HEK293 (cell line): ENCODE results near the gene MTHFSD.

Experiments used
- TCF7L2 ChIP-seq: IDR thresholded peaks from 2 replicates; pipeline ENCODE4 v1.6.1; 2011; ENCODE audit warnings: low read depth, mild to moderate bottlenecking, inconsistent platforms, low read length, moderate library complexity, borderline replicate concordance
- YY2 ChIP-seq: fragments of 450-650 bp; formaldehyde crosslinking; IDR thresholded peaks from 2 replicates; pipeline ENCODE4 v1.5.1; 2016; ENCODE audit warnings: missing biosample characterization, missing genetic modification characterization
- ZBTB1 ChIP-seq: fragments of 450-650 bp; formaldehyde crosslinking; IDR thresholded peaks from 2 replicates; pipeline ENCODE4 v1.5.1; 2016; ENCODE audit warnings: missing biosample characterization, missing genetic modification characterization
- ZNF24 ChIP-seq: fragments of 450-650 bp; formaldehyde crosslinking; IDR thresholded peaks from 2 replicates; pipeline ENCODE4 v1.5.1; 2016; ENCODE audit warnings: missing biosample characterization, missing genetic modification characterization
- ZNF561 ChIP-seq: fragments of 450-650 bp; IDR thresholded peaks from 2 replicates; pipeline ENCODE4 v1.5.1; 2018; ENCODE audit warnings: missing biosample characterization, missing genetic modification characterization, borderline replicate concordance
- TF ChIP-seq, protein P1 (sequence below): fragments of 450-650 bp; formaldehyde crosslinking; IDR thresholded peaks from 2 replicates; pipeline ENCODE4 v1.5.1; 2016; ENCODE audit warnings: missing biosample characterization, missing genetic modification characterization
- TF ChIP-seq, protein P2 (sequence below): fragments of 450-650 bp; formaldehyde crosslinking; IDR thresholded peaks from 2 replicates; pipeline ENCODE4 v1.5.1; 2016; ENCODE audit warnings: missing biosample characterization, missing genetic modification characterization
- TF ChIP-seq, protein P3 (sequence below): fragments of 450-650 bp; formaldehyde crosslinking; optimal IDR thresholded peaks from 2 replicates; pipeline ENCODE3; 2016; ENCODE audit warnings: missing biosample characterization, mild to moderate bottlenecking, missing genetic modification characterization

DNA sequence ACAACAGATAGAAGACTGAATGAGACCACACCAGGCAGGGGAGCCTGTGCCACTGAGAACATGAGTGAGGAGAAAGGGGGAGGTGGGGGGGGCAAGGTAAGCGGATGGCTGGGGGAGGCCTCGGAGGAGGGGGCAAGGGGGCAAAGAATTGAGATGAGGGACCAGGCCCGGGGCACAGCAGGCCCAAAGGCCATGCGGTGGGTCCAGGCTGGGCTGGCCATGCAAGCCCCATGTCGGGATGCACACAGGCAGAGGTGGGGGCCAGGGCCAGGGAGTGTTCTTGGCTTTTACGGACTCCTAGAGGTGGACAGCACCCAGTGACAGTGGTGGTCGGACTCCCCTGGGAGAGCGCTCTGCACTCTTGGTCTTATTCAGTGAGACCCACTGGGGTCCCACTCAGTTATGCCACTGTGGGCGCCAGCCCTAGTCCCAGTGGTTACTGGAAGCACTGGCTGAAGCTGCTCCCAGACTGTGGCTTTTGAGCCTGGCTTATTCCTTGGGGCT, 4.8 kb upstream of the MTHFSD start:
- TF ChIP-seq, protein P1, sequence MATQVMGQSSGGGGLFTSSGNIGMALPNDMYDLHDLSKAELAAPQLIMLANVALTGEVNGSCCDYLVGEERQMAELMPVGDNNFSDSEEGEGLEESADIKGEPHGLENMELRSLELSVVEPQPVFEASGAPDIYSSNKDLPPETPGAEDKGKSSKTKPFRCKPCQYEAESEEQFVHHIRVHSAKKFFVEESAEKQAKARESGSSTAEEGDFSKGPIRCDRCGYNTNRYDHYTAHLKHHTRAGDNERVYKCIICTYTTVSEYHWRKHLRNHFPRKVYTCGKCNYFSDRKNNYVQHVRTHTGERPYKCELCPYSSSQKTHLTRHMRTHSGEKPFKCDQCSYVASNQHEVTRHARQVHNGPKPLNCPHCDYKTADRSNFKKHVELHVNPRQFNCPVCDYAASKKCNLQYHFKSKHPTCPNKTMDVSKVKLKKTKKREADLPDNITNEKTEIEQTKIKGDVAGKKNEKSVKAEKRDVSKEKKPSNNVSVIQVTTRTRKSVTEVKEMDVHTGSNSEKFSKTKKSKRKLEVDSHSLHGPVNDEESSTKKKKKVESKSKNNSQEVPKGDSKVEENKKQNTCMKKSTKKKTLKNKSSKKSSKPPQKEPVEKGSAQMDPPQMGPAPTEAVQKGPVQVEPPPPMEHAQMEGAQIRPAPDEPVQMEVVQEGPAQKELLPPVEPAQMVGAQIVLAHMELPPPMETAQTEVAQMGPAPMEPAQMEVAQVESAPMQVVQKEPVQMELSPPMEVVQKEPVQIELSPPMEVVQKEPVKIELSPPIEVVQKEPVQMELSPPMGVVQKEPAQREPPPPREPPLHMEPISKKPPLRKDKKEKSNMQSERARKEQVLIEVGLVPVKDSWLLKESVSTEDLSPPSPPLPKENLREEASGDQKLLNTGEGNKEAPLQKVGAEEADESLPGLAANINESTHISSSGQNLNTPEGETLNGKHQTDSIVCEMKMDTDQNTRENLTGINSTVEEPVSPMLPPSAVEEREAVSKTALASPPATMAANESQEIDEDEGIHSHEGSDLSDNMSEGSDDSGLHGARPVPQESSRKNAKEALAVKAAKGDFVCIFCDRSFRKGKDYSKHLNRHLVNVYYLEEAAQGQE = no peak
- TF ChIP-seq, protein P2, sequence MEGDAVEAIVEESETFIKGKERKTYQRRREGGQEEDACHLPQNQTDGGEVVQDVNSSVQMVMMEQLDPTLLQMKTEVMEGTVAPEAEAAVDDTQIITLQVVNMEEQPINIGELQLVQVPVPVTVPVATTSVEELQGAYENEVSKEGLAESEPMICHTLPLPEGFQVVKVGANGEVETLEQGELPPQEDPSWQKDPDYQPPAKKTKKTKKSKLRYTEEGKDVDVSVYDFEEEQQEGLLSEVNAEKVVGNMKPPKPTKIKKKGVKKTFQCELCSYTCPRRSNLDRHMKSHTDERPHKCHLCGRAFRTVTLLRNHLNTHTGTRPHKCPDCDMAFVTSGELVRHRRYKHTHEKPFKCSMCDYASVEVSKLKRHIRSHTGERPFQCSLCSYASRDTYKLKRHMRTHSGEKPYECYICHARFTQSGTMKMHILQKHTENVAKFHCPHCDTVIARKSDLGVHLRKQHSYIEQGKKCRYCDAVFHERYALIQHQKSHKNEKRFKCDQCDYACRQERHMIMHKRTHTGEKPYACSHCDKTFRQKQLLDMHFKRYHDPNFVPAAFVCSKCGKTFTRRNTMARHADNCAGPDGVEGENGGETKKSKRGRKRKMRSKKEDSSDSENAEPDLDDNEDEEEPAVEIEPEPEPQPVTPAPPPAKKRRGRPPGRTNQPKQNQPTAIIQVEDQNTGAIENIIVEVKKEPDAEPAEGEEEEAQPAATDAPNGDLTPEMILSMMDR (tag by site-specific recombination) = no peak
- TF ChIP-seq ZBTB1 (no peak), ZNF561 (tag by site-specific recombination) (no peak), TCF7L2 (no peak), ZNF24 (tag by site-specific recombination) (no peak), YY2 (tag by site-specific recombination) (no peak)
- TF ChIP-seq, protein P3, sequence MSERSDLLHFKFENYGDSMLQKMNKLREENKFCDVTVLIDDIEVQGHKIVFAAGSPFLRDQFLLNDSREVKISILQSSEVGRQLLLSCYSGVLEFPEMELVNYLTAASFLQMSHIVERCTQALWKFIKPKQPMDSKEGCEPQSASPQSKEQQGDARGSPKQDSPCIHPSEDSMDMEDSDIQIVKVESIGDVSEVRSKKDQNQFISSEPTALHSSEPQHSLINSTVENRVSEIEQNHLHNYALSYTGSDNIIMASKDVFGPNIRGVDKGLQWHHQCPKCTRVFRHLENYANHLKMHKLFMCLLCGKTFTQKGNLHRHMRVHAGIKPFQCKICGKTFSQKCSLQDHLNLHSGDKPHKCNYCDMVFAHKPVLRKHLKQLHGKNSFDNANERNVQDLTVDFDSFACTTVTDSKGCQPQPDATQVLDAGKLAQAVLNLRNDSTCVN (tag by site-specific recombination) = no peak
